Upper lobe of left lung (tissue), 4 donors: ENCODE results near the gene PHTF1.

Experiments used
- CTCF ChIP-seq, 6 experiments: fragments of 450-650 bp in 4 of 6; fragments of 200-600 bp in 2 of 6; sonication (generic) in 2 of 6; IDR thresholded peaks; one replicate each; pipeline ENCODE4 v1.5.1; 2016 to 2019; ENCODE audit warnings: antibody characterized with exemption in 6 of 6
- POLR2A ChIP-seq, 4 donors: fragments of 450-650 bp; IDR thresholded peaks; one replicate each; pipeline ENCODE4 v1.5.1; 2016 to 2017; ENCODE audit warnings: antibody characterized with exemption in 4 of 4, mild to moderate bottlenecking in 2 of 4

- TF ChIP-seq POLR2A (IDR thresholded peaks at IDR 0.05) (no peak), CTCF (IDR thresholded peaks at IDR 0.05) (no peak)
Measured at GRCh38 chr1:113787663-113788062, 28.4 kb upstream of the PHTF1 start.
